NB4 (cell line): ENCODE results near the gene P2RY4.

Source experiments
- DNase-seq: peaks from one replicate; pipeline ENCODE4 v3.0.0; 2010; ENCODE audit warnings: low read depth
- H3K4me3 ChIP-seq: one replicate; pipeline ENCODE4 v1.5.1; 2011; ENCODE audit warnings: mild to moderate bottlenecking, low read depth, low read length, moderate library complexity
- MYC ChIP-seq: IDR thresholded peaks from 2 replicates; pipeline ENCODE4 v1.6.1; 2011; ENCODE audit warnings: low read depth, low read length
- POLR2A ChIP-seq: IDR thresholded peaks from 2 replicates; pipeline ENCODE4 v1.6.1; 2011; ENCODE audit warnings: mild to moderate bottlenecking; ENCODE audit not compliant: insufficient read length; ENCODE audit errors: extremely low read depth
- TF ChIP-seq, protein P1 (sequence below): IDR thresholded peaks from one replicate; pipeline ENCODE4 v1.5.1; 2012; ENCODE audit warnings: low read depth, low read length
- TF ChIP-seq, protein P2 (sequence below): IDR thresholded peaks from 2 replicates; pipeline ENCODE4 v1.6.1; 2011; ENCODE audit warnings: low read depth, low read length

Gene P2RY4

DNA sequence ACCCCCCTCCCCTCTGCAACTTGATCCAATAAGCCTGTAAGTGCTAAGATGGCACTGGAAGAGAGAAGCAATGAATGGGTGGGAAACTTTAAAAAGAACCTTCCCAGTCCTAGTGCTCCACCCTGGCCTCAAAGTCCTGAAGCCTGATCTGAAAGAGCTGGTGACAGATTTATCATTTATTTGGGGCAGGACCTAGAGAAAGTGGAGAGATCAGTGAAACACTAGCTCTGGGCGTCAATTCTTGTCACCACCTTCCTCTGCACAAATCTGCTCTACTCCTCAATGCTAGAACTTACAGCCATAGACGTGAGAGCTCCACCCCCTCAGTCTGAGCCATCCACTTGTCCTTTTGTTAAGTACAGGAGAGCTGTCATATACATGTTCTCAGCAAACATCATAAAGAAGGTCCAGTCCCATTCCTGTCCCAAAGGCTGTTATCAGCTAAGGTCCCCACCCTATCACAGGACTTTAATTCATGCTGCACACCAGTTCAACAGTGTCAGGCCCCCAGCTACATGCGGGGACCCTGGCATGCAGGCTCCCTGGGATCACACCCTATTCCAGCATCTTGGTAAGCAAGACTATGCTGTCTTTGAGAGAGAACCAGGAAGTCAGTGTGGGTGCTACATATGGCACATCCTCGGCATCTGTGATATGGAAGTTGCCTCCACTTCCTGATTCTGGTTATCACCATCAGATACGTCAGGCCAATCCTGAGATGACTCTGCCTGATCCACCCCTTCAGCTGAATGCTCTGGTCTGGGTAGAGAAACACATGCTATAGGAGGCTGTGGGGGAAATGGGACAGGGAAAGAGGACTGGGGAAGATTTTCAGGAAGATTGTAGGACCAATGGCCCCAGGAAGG is 2.3 kb downstream of the P2RY4 start:
- DNase-seq: peak; percentile 6
- H3K4me3 ChIP-seq: no peak overlapping the region
- TF ChIP-seq, protein P1, sequence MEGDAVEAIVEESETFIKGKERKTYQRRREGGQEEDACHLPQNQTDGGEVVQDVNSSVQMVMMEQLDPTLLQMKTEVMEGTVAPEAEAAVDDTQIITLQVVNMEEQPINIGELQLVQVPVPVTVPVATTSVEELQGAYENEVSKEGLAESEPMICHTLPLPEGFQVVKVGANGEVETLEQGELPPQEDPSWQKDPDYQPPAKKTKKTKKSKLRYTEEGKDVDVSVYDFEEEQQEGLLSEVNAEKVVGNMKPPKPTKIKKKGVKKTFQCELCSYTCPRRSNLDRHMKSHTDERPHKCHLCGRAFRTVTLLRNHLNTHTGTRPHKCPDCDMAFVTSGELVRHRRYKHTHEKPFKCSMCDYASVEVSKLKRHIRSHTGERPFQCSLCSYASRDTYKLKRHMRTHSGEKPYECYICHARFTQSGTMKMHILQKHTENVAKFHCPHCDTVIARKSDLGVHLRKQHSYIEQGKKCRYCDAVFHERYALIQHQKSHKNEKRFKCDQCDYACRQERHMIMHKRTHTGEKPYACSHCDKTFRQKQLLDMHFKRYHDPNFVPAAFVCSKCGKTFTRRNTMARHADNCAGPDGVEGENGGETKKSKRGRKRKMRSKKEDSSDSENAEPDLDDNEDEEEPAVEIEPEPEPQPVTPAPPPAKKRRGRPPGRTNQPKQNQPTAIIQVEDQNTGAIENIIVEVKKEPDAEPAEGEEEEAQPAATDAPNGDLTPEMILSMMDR: no peak
- TF ChIP-seq POLR2A (no peak), MYC (no peak)
- TF ChIP-seq, protein P2, sequence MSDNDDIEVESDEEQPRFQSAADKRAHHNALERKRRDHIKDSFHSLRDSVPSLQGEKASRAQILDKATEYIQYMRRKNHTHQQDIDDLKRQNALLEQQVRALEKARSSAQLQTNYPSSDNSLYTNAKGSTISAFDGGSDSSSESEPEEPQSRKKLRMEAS: no peak

DNA sequence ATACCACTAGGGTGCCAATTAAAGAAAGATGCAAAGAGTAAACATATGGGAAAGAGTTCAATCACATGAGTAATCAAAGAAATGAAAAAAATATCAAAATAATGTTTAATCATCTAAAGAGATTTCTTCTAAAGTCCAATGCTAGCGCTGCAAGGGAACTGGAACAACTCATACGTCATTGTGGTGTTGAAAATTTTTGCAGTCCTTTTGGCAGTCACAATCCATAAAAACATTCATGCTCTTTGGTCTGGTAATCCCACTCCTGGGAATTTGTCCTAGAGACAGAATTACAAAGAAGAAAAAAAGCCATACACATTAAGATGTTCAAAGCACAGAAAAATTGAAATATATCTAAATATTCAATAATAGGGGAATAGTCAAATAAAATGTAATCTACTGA is 4.6 kb downstream of the P2RY4 start:
- H3K4me3 ChIP-seq: no peak overlapping the region
- TF ChIP-seq, protein P2: no peak
- TF ChIP-seq, protein P1: no peak
- TF ChIP-seq MYC: no peak
- TF ChIP-seq POLR2A: no peak
- no peak for DNase-seq

DNA sequence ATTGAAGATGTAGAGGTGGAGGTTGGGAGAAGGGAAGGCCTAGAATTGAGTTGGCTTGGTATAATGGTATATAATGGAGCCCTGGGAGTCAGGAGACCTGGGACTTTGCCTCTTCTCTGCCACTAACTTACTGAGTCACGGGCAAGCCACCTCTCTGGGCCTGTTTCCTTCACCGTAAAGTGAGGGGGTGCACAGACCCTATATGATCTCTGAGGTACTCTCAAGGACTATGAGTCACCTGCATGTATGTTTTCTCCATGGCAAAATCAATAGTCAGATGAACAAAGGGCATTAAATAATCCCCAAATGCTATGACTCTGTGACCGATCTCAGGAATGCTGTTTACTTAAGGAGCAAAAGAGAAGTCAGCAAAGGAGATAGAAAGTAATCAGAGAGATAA is 5.1 kb downstream of the P2RY4 start:
- no peak for DNase-seq
- TF ChIP-seq POLR2A: no peak
- TF ChIP-seq, protein P1: no peak
- TF ChIP-seq MYC: no peak
- TF ChIP-seq, protein P2: no peak
- H3K4me3 ChIP-seq: no peak overlapping the region

DNA sequence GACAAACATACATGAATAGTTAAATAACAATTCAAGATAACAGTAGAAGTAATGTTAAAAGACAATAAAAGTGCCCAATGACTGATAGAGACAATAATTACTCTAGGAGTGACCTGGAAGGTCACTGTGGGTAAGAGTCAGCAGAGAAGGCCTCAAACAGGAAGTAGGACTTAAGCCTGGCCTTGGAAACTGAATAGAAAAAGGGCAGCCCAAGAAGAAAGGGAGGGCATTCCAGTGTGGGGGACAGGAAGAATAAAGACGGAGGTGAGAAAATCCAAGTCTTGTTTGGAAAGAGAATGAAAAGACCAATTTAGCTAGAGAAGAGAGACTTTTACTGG is 6.0 kb downstream of the P2RY4 start:
- no peak for DNase-seq
- no peak overlapping the region for H3K4me3 ChIP-seq
- TF ChIP-seq MYC: no peak
- TF ChIP-seq, protein P2: no peak
- TF ChIP-seq, protein P1: no peak
- TF ChIP-seq POLR2A: no peak

DNA sequence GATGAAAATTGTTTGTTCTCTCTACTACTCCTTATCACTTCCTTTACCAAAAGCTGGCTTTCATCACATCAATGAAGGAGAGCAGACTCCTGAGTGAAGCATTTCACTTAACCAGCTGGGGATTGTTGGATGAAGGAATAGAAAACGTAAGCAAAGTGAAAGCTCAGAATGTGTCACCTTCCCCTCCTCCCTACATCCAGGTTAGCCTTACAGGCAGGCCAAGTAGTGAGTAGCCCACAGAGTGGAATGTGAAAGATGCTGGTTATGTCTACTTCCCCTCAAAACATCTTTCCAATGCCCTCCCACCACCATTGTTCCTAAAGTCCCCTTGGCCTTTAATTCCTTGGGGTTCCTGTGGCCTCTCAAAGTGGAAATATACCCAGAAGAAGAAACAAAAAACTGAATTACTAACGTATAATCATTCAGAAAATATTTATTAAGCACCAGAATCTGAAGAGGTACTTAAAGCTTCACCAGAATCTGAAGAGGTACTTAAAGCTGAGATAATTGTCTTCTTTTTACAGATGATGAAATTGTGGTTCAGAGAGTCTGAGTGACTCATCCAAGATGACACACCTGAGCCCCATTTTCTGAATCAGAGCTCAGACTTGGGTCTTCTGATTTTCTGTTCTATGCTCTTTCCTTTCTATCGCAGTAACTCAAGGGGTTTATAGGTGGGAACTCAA is 6.5 kb downstream of the P2RY4 start:
- H3K4me3 ChIP-seq: no peak overlapping the region
- TF ChIP-seq, protein P1: no peak
- TF ChIP-seq, protein P2: no peak
- no peak for TF ChIP-seq POLR2A
- TF ChIP-seq MYC: no peak
- no peak for DNase-seq
